Urothelium cell line (cell line): ENCODE results near the gene KDM6A.
"Not testable (repeated sequence)": the region's sequence is repeated elsewhere in the genome, so short reads cannot be mapped to it uniquely, and the experiment has no call there.

Source experiments
- DNase-seq: peaks from one replicate; pipeline ENCODE4 v3.0.0; 2011; ENCODE audit warnings: low spot score, mixed read lengths
- FAIRE-seq: peaks from 2 replicates; lab custom pipeline; 2011; peaks lifted over from hg19 to GRCh38; lab: Jason Lieb, UNC

The KDM6A gene

DNA sequence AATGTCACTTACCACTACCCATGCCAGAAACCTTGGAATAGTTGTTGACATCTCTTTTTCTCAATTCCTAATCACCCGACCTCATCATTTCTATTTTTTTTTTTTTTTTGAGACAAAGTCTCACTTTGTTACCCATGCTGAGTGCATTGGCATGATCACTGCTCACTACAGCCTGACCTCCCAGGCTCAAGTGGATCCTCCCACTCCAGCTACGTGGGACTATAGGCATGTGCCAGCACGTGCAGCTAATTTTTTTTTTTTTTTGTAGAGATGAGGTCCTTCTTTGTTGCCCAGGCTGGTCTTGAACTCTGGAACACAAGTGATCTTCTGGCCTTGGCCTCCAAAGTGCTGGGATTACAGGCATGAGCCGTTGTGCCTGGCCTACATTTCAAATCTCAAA is 12.0 kb downstream of the KDM6A start:
- no peak for FAIRE-seq

DNA sequence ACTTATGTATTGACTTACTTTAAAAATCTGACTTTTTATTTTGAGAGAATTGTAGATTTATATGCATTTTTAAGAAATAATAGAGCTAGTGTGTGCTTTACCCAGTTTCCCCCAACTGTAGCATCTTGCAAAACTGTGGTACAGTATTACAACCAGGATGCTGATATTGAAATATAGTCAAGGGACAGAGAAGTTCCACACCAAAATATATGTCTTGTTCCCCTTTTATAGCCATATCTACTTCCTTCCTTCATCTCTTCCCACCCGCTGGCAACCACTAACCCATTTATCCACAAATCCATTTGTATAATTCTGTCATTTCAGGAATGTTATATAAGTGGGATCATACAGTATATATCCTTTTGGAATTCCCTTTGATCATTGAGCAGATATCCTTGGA is 16.8 kb downstream of the KDM6A start:
- FAIRE-seq (no peak), DNase-seq (no peak)

More for the DNA sequence above, 12.0 kb downstream of the KDM6A start:
- no peak for DNase-seq

DNA sequence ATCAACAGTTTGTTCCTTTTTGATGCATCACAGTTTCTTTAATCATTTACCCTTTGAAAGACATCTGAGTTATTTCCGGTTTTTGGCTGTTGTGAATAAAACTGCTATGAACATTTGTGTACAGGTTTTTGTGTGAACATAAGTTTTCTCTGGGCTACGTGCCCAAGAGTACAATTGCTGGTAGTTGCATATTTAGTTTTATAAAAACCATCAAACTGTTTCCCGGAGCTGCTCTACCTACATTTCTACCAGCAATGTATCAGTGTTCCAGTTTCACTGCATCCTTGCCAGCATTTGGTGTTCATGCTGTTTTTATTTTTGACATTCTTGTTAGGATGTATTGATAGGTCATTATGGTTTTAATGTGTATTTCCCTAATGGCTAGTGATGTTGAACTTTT is 17.3 kb downstream of the KDM6A start:
- no peak for FAIRE-seq
- DNase-seq = no peak

DNA sequence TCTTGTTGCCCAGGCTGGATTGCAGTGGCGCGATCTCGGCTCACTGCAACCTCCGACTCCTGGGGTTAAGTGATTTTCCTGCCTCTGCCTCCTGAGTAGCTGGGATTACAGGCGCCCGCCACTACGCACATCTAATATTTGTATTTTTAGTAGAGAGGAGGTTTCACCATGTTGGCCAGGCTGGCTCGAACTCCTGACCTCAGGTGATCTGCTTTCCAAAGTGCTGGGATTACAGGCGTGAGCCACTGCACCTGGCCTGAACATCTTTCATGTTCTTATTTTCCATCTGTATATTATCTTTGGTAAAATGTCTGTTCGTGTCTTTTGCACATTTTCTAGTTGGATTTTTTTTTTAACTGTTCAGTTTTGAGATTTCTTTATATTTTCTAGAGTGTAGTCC is 17.7 kb downstream of the KDM6A start:
- not testable (repeated sequence) for FAIRE-seq, DNase-seq

DNA sequence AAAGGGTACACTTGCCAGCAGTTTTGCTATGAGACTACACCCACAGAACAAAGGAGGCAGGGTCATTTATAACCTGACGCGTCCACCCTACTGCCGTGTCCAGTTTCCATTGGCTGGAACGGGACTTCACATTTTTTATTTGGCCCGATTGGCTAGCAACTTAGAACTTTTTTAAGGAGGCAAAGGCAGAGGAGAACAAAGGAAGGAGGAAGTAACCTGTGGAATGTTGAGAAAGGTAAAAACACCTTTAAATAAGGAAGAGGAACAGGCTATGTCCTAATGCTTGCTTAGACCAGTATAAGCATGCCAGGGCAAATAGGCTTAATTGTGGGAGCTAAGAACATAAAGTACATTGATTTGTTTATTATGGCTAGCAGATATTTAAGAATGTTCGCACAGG is 18.7 kb downstream of the KDM6A start:
- FAIRE-seq (no peak), DNase-seq (no peak)

DNA sequence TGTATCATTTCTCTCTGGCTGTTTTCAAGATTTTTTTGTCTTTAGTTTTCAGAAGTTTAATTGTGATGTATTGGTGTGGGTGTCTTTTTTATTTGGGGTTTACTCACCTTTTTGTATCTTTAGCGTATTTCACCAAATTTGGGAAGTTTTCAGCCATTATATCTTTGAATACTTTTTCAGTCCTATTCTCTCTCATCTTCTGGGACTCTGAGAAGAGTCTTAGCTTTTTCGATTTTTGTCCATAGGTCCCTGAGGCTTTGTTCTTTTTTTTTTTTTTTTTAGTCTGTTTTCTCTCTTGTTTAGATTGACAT is 23.8 kb downstream of the KDM6A start:
- FAIRE-seq = no peak
- no peak for DNase-seq

DNA sequence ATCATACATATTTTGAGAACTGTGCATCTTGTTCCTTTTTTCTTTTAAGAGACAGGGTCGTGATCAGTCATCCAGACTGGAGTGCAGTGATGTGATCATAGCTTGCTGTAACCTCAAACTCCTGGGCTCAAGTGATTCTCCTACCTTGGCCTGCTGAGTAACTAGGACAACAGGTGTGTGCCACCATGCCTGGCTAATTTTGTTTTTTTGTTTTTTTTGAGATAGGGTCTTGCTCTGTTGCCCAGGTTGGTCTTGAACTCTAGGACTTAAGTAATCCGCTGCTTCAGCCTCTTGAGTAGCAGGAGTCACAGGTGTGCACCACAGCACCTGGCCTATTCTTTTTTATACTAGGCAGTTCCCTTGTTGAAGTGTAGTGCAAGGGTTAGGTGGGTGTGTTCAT is 24.6 kb downstream of the KDM6A start:
- FAIRE-seq (no peak), DNase-seq (no peak)

DNA sequence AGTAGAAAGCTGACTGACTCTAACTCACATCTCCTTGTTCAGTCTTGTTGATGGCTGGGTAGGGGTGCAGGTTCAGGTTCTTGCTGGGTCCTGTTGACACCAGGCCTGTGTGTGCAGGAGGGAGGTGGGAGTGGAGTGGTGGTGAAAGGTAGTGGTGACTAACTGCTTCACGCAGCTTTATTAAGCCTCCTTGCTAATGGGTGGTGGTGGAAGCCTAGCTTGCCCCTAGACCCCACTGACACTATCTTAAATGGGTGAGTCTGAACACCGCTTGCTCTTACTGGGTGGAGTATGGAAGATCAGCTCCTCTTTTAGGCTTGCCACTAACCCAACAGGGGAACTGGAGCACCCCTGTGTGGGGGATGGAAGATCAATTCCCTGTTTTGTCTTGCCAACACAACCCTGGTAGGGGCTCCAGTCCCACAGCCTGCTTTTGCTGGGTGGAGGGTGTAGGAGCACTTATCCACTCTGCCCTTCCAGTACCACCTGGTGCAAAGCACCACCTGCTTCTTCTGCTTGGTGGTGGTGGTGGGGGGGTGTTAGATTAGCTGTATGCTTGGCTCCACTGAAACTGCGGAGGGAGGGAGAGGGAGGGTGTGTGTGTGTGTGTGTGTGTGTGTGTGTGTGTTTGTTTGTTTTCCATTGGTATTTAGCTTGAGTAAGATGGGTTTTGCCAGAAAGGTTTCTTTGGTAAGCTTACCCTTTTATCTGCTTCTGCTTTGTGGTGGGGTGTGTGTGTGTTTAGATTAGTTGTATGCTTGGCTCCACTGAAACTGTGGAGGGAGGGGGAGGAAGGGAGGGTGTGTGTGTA is 25.6 kb downstream of the KDM6A start:
- DNase-seq = no peak
- no peak for FAIRE-seq

DNA sequence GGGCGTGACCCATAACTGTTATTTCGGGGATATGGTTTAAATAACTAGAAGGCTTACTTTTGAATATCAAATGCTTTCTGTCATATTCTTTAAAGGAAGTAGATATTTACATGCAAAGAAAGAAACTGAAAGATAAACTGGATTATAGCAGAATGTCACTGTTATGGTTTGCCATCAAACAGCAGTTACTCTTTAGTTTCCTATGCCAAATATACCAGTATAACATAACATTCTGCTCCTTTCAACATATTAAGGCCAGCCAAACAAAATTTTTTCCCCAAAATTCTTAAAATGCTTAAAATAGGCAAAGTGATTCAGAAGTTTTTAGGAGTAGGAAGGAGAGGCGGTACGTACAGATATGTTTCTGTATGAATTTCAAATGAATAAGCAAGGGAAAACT is 27.0 kb downstream of the KDM6A start:
- DNase-seq (no peak), FAIRE-seq (no peak)

DNA sequence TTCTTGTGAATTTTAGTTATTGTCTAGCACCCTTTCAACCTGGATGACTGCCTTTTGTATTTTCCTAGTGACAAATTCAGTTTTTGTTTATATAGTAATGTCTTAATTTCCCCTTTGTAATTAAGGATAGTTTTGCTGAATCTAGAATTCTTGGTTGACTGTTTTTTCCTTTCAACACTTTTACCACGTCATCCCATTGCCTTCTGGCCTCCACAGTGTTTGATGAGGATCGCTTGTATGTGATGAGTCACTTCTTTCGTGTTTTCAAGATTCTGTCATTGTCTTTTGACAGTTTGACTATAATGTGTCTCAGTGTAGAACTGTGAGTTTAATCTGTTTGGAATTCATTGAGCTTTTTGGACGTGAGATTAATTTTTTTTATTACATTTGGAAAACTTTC is 30.1 kb downstream of the KDM6A start:
- DNase-seq (peak; percentile 34), FAIRE-seq (no peak)

DNA sequence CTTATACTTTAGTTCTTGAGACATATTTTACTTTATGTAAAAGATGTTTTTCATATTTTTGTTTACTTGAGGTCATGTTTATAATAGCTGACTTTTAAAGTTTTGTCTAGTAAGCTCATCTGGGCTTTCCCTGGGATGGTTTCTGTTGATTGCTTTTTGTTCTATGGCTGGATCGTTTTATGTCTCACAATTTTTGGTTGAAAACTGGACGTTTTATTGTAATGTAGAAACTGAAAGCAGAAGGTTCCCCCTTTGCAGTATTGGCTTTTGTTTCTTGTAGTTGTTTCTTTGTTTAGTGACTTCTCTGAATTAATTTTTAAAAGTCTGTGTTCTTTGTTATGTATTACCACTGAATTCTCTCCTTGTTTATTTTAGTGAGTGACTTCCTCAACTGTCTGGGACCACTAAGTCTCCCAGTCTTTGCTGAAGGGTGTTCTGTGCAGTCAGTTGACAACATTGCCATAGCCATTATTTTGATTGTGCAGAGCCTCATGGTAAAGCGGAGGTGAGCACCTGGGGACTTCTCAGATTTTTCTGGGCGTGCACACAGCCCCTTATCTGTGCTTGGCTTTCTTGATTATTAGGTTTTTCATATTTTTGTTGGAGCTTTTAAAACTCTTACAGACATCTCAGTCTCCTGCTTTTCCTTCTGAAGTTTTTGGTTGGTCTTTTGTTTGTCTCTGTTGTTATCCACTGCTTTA is 31.0 kb downstream of the KDM6A start:
- DNase-seq (no peak), FAIRE-seq (no peak)

DNA sequence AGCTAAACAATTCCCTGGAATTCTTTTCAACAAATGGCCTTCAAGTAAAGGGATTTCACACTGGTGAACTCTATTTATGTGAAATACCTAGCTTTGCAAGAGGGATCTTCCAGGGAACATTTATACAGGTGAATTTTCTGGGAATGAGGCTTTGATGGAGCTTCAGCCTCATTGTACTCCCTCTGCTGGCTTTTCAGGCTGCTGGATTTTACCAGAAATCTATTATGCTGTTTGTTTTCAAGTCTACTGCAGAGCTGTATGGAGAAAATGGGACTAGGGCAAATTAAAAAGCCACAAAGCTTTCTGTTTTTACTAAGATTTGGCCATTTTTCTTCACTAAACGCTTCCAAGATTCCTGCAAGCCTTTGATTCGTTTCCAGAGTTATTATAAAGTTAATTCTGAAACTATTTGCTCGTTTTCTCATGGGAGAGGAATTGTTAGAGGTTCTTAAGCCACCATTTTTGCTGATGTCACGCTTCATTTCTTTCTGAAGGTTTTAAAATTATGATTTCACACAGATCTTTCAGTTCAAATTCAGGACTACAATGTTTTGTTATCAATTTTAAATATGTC is 31.6 kb downstream of the KDM6A start:
- DNase-seq (no peak), FAIRE-seq (no peak)

DNA sequence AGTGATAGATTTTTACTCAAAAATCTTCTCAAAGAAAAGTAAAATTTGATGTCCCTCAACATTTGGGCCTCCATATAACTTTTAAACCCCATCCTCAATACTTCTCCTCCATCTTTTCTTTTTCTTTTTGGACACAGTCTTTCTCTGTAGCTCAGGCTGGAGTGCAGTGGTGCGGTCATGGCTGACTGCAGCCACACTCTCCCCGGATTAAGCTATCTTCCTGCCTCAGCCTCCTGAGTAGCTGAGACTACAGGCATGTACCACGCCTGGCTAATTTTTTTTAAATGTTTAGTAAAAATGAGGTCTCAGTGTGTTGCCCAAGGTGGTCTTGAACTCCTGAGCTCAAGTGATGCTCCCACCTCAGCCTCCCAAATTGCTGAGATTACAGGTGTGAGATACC is 33.1 kb downstream of the KDM6A start:
- no peak for DNase-seq
- FAIRE-seq = no peak

DNA sequence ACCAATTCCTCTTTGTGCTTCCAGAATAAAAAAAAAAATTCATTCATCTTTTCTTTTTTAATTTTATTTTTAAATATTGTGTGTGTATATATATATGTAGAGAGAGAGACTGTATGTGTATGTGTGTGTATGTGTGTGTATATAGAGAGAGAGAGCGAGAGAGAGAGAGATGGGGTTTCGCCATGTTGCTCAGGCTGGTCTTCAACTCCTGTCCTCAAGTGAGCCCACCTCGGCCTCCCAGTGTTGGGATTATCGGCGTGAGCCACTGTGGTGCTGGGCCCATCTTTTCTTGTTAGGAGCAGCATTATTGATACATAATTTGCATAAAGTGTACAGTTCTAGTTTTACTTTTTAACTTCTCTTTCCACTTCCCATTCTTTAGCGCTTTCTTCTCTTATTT is 33.6 kb downstream of the KDM6A start:
- no peak for FAIRE-seq

DNA sequence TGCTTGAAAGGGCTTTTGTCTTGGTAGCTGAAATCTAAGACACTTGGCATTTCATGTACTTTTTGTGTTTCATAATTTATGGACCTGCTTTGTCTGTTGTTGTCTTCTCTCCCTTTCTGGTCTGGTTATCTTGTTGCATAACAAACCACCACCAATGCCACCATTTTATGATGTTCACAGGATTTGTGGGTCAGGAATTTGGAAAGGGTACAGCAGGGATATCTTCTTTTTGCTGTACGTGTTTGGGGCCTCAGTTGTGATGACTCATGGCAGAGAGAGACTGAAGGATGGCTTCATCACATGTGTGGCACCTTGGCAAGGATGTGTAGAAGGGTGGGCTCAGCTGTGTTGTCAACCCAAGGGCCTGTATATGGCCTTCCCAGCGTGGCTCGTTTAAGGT is 35.2 kb downstream of the KDM6A start:
- no peak for FAIRE-seq

More for the DNA sequence above, 33.6 kb downstream of the KDM6A start:
- no peak for DNase-seq

DNA sequence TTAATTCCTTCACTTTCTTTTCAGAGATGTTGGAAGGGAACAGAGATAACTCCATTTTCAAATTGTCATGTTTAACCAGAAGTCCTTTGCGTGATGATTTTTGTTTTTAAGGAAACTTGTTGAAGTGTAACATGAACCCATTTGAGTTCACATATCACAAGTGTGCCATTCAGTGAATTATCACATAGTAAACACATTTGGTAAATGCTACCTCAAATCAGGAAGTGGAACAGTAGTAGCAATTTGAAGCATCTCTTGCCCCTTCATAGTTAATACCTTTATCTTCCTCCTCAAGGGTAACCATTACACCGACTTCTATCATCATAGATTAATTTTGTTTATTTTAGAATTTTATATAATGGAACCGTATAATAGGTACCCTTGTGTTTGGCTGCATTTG is 35.8 kb downstream of the KDM6A start:
- FAIRE-seq = no peak

More for the DNA sequence above, 35.2 kb downstream of the KDM6A start:
- peak; percentile 21 for DNase-seq

DNA sequence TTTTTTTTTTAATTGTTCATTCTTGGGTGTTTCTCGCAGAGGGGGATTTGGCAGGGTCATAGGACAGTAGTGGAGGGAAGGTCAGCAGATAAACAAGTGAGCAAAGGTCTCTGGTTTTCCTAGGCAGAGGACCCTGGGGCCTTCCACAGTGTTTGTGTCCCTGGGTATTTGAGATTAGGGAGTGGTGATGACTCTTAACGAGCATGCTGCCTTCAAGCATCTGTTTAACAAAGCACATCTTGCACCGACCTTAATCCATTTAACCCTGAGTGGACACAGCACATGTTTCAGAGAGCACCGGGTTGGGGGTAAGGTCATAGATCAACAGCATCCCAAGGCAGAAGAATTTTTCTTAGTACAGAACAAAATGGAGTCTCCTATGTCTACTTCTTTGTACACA is 37.5 kb downstream of the KDM6A start:
- not testable (repeated sequence) for DNase-seq, FAIRE-seq

More for the DNA sequence above, 35.8 kb downstream of the KDM6A start:
- DNase-seq = no peak

DNA sequence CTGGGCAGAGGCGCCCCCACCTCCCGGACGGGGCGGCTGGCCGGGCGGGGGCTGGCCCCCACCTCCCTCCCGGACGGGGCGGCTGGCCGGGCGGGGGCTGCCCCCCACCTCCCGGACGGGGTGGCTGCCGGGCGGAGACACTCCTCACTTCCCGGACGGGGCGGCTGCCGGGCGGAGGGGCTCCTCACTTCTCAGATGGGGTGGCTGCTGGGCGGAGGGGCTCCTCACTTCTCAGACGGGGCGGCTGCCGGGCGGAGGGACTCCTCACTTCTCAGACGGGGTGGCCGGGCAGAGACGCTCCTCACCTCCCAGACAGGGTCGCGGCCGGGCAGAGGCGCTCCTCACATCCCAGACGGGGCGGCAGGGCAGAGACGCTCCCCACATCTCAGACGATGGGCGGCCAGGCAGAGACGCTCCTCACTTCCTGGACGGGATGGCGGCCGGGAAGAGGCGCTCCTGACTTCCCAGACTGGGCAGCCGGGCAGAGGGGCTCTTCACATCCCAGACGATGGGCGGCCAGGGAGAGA is 38.1 kb downstream of the KDM6A start:
- DNase-seq = not testable (repeated sequence)

DNA sequence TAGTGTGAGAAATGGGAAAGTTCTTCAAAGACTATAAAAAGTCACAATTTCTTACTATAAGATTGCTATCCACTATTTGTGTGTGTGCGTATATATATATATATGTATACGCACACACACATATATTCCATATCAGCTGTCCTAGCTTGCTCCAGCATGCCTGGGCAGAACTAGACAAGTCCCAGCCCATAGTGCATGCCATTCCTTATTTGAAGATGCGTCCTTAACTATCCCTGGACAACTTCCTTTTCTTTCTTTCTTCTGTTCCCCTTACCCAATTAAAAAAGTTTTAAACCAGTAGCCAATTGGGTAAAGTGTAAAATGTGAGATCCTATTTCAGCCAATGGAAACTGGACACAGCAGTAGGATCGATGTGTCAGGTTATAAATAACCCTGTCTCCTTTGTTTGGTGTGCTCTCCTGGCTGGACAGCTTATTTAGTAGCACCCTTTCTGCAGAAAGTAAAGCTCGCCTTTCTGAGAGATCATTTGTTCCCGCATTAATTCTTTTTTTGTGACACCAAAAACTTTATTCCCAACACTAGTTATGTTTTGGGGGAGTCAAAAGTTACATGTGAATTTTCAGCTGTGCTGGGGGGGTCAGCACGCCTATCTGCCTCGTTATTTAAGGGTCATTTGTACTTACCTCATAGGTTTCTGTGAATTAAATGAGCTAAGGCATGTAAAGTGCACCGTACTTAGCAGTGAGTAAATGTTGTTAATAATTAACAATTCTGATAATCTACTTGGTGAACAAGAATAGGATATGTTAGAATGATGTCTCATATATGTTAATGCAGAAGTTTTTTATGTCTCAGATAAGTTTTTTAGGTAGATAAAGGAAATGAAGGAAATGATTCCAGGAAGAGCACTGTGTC is 40.9 kb downstream of the KDM6A start:
- FAIRE-seq = no peak
- DNase-seq = no peak

More for the DNA sequence above, 38.1 kb downstream of the KDM6A start:
- FAIRE-seq = not testable (repeated sequence)

DNA sequence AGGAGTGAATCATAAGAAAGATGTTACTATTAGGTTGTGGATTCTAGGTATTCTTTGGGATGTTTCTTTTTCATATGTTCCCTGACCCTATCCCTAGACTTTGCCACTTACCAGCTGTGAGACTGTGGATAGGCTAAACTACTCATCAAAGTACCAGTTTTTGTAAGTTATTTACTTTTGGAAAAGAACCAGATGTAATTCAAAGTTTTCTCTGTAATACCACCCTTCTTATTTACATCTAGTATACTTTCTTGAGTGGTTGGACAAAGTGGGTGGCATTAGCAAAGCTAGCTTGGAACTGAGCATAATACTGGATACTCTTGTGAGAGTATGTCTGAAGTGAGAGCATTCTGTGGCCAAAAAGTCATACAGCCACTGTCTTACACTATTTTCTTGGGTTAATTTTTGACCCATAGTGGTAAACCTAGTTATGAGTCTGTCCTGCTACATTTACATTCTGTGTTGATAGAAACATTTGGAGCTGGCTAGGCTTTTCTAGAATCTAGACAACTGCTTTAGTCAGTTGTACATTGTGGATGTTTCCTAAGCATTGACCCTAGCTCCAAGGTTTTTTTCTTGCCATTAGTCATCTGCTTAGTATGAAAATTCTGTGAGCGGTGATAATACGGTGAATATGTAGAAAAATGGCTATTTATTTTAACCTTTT is 41.7 kb downstream of the KDM6A start:
- FAIRE-seq (no peak), DNase-seq (no peak)
